ENCODE data around the gene MCOLN3.
A peak's percentile ranks its signal among the peaks of the same experiment; 100 is the strongest.

Gene MCOLN3

GRCh38 chr1:85054664-85055063, 6.4 kb upstream of the MCOLN3 start:
- no peak overlapping the region for H3K4me3 ChIP-seq (replicated peaks; ENCODE audit: low read depth, low read length)
- no peak for TF ChIP-seq CTCF (IDR thresholded peaks at IDR 0.05; ENCODE audit: low read length, missing control alignments)
- DNase-seq (ENCODE audit: low read depth) = no peak

GRCh38 chr1:85049735-85050166, 1.5 kb upstream of the MCOLN3 start:
- no peak for DNase-seq (ENCODE audit: low read depth)
- TF ChIP-seq CTCF (IDR thresholded peaks at IDR 0.05; ENCODE audit: low read length, missing control alignments) = no peak
- no peak overlapping the region for H3K4me3 ChIP-seq (replicated peaks; ENCODE audit: low read depth, low read length)

GRCh38 chr1:85047472-85048295, 616 bp downstream of the MCOLN3 start:
- TF ChIP-seq CTCF (IDR thresholded peaks at IDR 0.05; ENCODE audit: low read length, missing control alignments) = no peak
- H3K4me3 ChIP-seq (replicated peaks; ENCODE audit: low read depth, low read length) = no peak overlapping the region
- DNase-seq (ENCODE audit: low read depth) = peak; percentile 3

- DNase-seq (ENCODE audit: low read depth) = no peak
- H3K4me3 ChIP-seq (replicated peaks; ENCODE audit: low read depth, low read length) = no peak overlapping the region
- TF ChIP-seq CTCF (IDR thresholded peaks at IDR 0.05; ENCODE audit: low read length, missing control alignments) = no peak
These were observed 1.2 kb downstream of the MCOLN3 start for GRCh38 chr1:85047144-85047471.

- H3K4me3 ChIP-seq (replicated peaks; ENCODE audit: low read depth, low read length) = no peak overlapping the region
- no peak for TF ChIP-seq CTCF (IDR thresholded peaks at IDR 0.05; ENCODE audit: low read length, missing control alignments)
- DNase-seq (ENCODE audit: low read depth) = no peak
These were observed 5.9 kb downstream of the MCOLN3 start for GRCh38 chr1:85042413-85042812.

GRCh38 chr1:85041793-85042192, 6.5 kb downstream of the MCOLN3 start:
- DNase-seq (ENCODE audit: low read depth) = no peak
- no peak for TF ChIP-seq CTCF (IDR thresholded peaks at IDR 0.05; ENCODE audit: low read length, missing control alignments)
- no peak overlapping the region for H3K4me3 ChIP-seq (replicated peaks; ENCODE audit: low read depth, low read length)

GRCh38 chr1:85033221-85033620, 15.1 kb downstream of the MCOLN3 start:
- no peak for DNase-seq (ENCODE audit: low read depth)
- no peak overlapping the region for H3K4me3 ChIP-seq (replicated peaks; ENCODE audit: low read depth, low read length)
- no peak for TF ChIP-seq CTCF (IDR thresholded peaks at IDR 0.05; ENCODE audit: low read length, missing control alignments)

All from fibroblast of pulmonary artery (primary cell).